DMS 273 (cell line): ENCODE measurements around the gene RNF113B.
A peak's percentile ranks its signal among the peaks of the same experiment; 100 is the strongest.

ENCODE experiments used
- DNase-seq: peaks from one replicate; lab custom pipeline; 2025; ENCODE audit not compliant: unreplicated experiment; lab: John Stamatoyannopoulos, UW

RNF113B gene

DNA sequence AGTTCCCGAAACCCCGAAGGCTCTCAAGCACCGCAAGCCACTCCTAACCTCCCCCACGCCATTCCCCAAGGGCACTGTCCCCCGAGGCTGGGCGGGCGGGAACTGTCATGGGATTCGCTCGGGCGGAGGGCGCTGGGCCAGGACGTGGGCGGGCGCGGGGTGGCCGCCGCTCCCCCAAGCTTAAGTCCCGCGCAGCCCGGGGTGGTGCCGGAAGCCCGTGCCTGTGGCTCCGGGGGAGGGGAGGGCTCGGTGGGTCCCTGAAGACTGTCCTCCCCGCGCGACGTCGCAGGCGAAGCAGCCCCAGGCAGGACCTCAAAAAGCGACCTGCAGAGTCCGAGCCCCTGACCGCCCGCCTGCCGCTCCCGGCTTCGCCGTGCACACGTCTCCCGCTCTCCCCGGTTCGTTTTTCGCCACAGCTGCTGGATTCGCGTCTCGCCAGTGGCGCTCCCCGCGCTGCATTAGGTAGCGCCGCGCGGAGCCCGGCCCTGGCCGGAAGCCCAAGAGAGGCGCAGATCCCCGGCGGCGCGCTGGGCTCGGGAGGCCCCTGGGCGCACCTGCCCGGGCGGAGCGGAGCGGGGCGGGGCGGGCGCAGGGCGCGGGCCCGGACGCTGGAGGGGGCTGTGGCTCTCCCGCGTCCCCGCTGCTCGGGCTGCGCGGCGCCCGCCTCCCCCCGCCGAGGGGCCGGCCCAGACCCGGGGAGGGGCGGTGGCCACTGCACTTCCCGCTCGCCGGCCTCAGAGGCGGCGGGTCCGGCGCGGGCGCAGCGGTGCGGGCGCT lies 34.5 kb downstream of the RNF113B start, which contains the start of gene FARP1:
TSS of gene FARP1 (plus strand) at position 715 of the 777 bp plus-strand sequence. CDS start 70,149 bp downstream, outside the sequence.
- peak; percentile 87 for DNase-seq

DNA sequence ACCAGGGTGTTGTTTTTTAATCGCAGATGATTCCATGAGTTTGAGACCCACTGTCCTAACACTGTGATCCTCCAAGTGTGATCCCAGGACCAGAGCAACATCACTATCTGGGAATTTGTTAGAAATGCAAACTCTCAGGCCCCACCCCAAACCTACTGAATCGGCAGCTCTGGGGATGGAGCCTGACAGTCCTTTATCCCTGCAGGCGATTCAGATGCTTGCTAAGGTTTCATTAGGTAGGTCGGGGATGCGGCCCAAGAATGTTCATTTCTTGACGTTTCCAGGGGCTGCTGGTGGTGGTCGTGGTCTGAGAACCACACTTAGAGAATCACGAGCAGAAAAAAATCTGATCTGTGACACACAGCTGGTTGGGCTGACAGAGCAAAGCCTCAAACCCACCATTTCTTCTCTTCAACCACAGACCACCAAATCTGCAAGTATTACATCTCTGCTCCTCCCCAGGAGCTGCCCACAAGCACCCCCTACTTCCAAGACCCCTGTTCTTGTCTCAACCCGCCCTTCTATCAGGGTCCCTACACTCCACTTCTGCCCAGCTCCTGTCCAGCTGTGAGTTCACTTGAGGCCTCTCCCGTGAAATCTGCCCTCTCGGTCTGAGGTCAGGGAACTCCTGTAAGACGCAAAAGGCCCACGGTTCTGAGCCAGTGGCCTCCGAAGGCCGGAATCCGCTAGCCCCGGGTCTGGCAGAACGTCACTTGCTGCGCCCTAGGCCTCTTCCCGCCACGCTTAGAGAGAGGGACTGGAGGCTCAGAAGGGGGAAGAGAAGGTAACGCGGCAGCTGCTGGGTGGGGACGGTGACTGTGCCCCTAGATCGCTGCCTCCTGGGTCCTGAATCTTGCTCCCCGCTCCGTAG lies 35.3 kb downstream of the RNF113B start:
- no peak for DNase-seq

DNA sequence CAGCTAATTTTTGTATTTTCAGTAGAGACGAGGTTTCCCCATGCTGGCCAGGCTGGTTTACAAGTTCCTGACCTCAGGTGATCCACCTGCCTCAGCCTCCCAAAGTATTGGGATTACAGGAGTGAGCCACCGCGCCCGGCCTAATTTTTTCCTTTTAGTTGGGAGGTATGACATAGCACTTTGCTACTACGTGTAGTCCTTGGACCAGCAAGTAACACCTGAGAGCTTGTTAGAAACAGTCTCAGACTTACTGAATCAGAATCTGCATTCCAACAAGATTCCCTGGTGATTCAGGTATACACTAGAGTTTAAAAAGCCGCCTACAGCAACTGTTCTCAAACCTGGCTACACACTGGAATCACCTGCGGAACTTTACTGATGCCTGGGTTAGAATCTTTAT lies 36.0 kb downstream of the RNF113B start:
- DNase-seq = no peak

DNA sequence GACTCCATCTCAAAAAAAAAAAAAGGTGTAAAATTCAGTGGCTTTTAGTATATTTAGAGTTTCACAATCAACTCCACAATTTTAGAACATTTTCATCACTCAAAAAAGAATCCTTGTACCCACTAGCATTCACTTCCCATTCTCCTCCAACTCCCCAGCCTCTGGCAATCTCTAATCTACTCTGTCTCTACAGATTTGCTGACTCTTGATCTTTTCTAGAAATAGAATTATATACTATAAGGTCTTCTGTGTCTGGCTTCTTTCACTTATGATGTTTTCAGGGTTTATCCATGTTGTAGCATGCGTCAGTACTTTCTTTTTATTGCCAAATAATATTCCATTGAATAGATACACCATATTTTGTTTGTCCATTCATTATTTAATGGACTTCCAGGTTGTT lies 42.2 kb downstream of the RNF113B start:
- DNase-seq = no peak

DNA sequence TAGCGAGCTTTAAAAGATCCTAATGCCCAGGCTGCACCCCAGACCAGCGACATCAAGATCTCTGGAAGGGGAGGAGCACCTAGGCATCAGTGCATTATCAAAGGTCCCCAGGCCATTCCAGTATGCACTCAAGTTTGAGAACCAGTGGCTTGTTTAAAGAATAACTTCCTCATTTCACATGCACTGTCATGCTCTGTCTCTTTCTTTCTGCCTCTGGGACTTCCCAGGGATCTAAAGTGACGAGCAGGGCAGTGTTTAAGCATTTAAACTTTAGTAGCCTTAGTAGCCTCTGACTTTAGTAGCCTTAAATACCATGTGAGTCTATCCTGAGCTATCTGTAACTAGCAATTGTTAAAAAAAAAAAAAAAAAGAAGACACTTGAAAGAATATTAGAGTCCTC lies 43.1 kb downstream of the RNF113B start:
- DNase-seq = no peak

DNA sequence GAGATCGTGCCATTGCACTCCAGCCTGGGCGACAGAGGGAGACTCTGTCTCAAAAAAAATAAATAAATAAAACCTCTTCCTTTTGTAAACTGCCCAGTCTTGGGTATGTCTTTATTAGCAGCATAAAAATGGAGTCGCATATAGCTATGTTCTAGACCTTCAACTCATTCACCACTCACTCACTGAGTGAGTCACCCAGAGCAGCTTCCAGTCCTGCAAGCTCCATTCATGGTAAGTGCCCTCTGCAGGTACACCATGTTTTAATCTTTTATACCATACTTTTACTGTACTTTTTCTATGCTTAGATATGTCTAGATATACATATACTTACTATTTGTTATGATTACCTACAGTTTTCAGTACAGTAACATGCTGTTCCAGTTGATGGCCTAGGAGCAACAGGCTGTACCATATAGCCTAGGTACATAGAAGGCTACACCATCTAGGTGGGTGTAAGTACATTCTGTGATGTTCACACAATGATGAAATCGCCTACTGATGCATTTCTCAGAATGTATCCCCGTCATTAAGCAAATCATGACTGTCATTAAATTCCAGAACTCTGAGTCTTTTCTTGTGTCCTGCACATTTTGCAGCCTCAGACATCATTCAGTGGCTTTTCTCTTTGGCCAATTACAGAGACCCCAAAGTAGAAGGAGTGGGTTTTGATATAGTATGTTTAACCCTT lies 47.9 kb downstream of the RNF113B start:
- no peak for DNase-seq
